SK-N-SH treated with all-trans-retinoic acid at 6 μM for 48 hours (cell line): ENCODE measurements around the gene VAV3.

Experiments
- ATAC-seq: fragments of 200-7000 bp; cut with Tn5 transposase; 3 replicates; pipeline ENCODE4 v1.9.1; 2020; ENCODE audit warnings: mild to moderate bottlenecking, moderate library complexity
- ARNTL ChIP-seq: fragments of 450-650 bp; formaldehyde crosslinking; IDR thresholded peaks from 2 replicates; pipeline ENCODE4 v1.5.0; 2020; ENCODE audit warnings: low read depth, mild to moderate bottlenecking, moderate library complexity, borderline replicate concordance
- BACH2 ChIP-seq: fragments of 250-450 bp; sonication (Bioruptor Pico); IDR thresholded peaks from 2 replicates; pipeline ENCODE4 v1.9.0; 2021; ENCODE audit warnings: mild to moderate bottlenecking, borderline replicate concordance
- CSDC2 ChIP-seq: fragments of 250-450 bp; sonication (Bioruptor Pico); IDR thresholded peaks from 2 replicates; pipeline ENCODE4 v1.5.0; 2020; ENCODE audit warnings: mild to moderate bottlenecking, moderate library complexity
- ESRRG ChIP-seq: fragments of 250-450 bp; sonication (Bioruptor Pico); IDR thresholded peaks from 2 replicates; pipeline ENCODE4 v1.6.1; 2021; ENCODE audit warnings: mild to moderate bottlenecking
- GLIS3 ChIP-seq: fragments of 250-450 bp; sonication (Bioruptor Pico); IDR thresholded peaks from 2 replicates; pipeline ENCODE4 v1.5.0; 2020; ENCODE audit warnings: mild to moderate bottlenecking, moderate library complexity
- OSR1 ChIP-seq: fragments of 250-450 bp; sonication (Bioruptor Pico); IDR thresholded peaks from 2 replicates; pipeline ENCODE4 v1.8.0; 2022; ENCODE audit warnings: moderate library complexity, mild to moderate bottlenecking, inconsistent platforms
- PPARA ChIP-seq: fragments of 250-450 bp; sonication (Bioruptor Pico); IDR thresholded peaks from 2 replicates; pipeline ENCODE4 v1.5.0; 2020; ENCODE audit warnings: mild to moderate bottlenecking, borderline replicate concordance
- RARB ChIP-seq: fragments of 250-450 bp; sonication (Bioruptor Pico); IDR thresholded peaks from 2 replicates; pipeline ENCODE4 v1.8.0; 2021; ENCODE audit warnings: mild to moderate bottlenecking, moderate library complexity
- SNAI2 ChIP-seq: fragments of 250-450 bp; sonication (Bioruptor Pico); IDR thresholded peaks from 2 replicates; pipeline ENCODE4 v1.5.0; 2020; ENCODE audit warnings: mild to moderate bottlenecking, moderate library complexity
- TCF4 ChIP-seq: fragments of 250-450 bp; sonication (Bioruptor Pico); IDR thresholded peaks from 2 replicates; pipeline ENCODE4 v1.8.0; 2021; ENCODE audit warnings: mild to moderate bottlenecking, moderate library complexity, borderline replicate concordance
- TOX ChIP-seq: fragments of 250-450 bp; sonication (Bioruptor Pico); IDR thresholded peaks from 2 replicates; pipeline ENCODE4 v1.8.0; 2021; ENCODE audit warnings: mild to moderate bottlenecking, moderate library complexity, borderline replicate concordance
- ZC3H10 ChIP-seq: fragments of 250-450 bp; sonication (Bioruptor Pico); IDR thresholded peaks from 2 replicates; pipeline ENCODE4 v1.5.1; 2021; ENCODE audit warnings: mild to moderate bottlenecking, moderate library complexity
- ZFP3 ChIP-seq: fragments of 250-450 bp; sonication (Bioruptor Pico); IDR thresholded peaks from 2 replicates; pipeline ENCODE4 v1.5.0; 2020; ENCODE audit warnings: mild to moderate bottlenecking, moderate library complexity
- ZFP30 ChIP-seq: fragments of 450-650 bp; formaldehyde crosslinking; IDR thresholded peaks from 2 replicates; pipeline ENCODE4 v1.5.0; 2022; ENCODE audit warnings: mild to moderate bottlenecking, moderate library complexity
- ZNF70 ChIP-seq: fragments of 450-650 bp; formaldehyde crosslinking; IDR thresholded peaks from 2 replicates; pipeline ENCODE4 v1.5.0; 2020; ENCODE audit warnings: mild to moderate bottlenecking, moderate library complexity
- ZNF8 ChIP-seq: fragments of 450-650 bp; formaldehyde crosslinking; IDR thresholded peaks from 2 replicates; pipeline ENCODE4 v1.5.0; 2020; ENCODE audit warnings: mild to moderate bottlenecking, moderate library complexity
- TF ChIP-seq, protein P1 (sequence below): fragments of 250-450 bp; sonication (Bioruptor Pico); IDR thresholded peaks from 2 replicates; pipeline ENCODE4 v1.5.1; 2020; ENCODE audit warnings: low read depth, mild to moderate bottlenecking, moderate library complexity
- TF ChIP-seq, protein P2 (sequence below): fragments of 250-450 bp; sonication (Bioruptor Pico); IDR thresholded peaks from 2 replicates; pipeline ENCODE4 v1.5.0; 2020; ENCODE audit warnings: mild to moderate bottlenecking, moderate library complexity
- TF ChIP-seq, protein P3 (sequence below): fragments of 250-450 bp; sonication (Bioruptor Pico); IDR thresholded peaks from 2 replicates; pipeline ENCODE4 v1.8.0; 2021; ENCODE audit warnings: low read depth, mild to moderate bottlenecking, moderate library complexity, borderline replicate concordance
- TF ChIP-seq, protein P4 (sequence below): fragments of 250-450 bp; sonication (Bioruptor Pico); IDR thresholded peaks from 2 replicates; pipeline ENCODE4 v1.5.1; 2021; ENCODE audit warnings: mild to moderate bottlenecking, moderate library complexity

Gene VAV3

DNA sequence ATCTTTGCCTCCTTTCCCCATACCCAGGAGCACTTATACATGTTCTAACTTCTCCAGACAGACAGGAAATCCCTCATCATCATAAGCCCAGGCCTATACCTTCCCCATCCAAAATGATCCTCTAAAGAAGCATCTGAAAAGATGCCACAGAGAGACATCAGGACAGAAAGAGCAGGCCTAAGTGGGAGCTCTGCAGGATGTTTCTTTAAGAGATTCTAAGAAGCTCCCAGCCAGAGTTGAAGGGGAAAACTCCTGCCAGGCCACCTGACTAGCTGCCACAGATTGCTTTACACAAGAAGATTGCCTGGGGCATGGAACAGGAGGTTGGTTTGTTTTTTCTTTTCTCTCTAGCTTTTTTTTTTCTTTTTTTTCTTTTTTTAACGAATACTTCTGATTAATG is 275.8 kb downstream of the VAV3 start:
- no peak for ATAC-seq
- TF ChIP-seq, protein P1, sequence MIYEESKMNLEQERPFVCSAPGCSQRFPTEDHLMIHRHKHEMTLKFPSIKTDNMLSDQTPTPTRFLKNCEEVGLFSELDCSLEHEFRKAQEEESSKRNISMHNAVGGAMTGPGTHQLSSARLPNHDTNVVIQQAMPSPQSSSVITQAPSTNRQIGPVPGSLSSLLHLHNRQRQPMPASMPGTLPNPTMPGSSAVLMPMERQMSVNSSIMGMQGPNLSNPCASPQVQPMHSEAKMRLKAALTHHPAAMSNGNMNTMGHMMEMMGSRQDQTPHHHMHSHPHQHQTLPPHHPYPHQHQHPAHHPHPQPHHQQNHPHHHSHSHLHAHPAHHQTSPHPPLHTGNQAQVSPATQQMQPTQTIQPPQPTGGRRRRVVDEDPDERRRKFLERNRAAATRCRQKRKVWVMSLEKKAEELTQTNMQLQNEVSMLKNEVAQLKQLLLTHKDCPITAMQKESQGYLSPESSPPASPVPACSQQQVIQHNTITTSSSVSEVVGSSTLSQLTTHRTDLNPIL (CRISPR knock-in tag): no peak
- TF ChIP-seq TOX (no peak), CSDC2 (CRISPR knock-in tag) (no peak), OSR1 (CRISPR knock-in tag) (no peak), ARNTL (no peak), ZNF8 (CRISPR knock-in tag) (no peak), RARB (CRISPR knock-in tag) (no peak), ZC3H10 (no peak), ESRRG (CRISPR knock-in tag) (no peak), BACH2 (CRISPR knock-in tag) (no peak)
- TF ChIP-seq, protein P2, sequence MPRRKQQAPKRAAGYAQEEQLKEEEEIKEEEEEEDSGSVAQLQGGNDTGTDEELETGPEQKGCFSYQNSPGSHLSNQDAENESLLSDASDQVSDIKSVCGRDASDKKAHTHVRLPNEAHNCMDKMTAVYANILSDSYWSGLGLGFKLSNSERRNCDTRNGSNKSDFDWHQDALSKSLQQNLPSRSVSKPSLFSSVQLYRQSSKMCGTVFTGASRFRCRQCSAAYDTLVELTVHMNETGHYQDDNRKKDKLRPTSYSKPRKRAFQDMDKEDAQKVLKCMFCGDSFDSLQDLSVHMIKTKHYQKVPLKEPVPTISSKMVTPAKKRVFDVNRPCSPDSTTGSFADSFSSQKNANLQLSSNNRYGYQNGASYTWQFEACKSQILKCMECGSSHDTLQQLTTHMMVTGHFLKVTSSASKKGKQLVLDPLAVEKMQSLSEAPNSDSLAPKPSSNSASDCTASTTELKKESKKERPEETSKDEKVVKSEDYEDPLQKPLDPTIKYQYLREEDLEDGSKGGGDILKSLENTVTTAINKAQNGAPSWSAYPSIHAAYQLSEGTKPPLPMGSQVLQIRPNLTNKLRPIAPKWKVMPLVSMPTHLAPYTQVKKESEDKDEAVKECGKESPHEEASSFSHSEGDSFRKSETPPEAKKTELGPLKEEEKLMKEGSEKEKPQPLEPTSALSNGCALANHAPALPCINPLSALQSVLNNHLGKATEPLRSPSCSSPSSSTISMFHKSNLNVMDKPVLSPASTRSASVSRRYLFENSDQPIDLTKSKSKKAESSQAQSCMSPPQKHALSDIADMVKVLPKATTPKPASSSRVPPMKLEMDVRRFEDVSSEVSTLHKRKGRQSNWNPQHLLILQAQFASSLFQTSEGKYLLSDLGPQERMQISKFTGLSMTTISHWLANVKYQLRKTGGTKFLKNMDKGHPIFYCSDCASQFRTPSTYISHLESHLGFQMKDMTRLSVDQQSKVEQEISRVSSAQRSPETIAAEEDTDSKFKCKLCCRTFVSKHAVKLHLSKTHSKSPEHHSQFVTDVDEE (CRISPR knock-in tag): no peak
- TF ChIP-seq, protein P3, sequence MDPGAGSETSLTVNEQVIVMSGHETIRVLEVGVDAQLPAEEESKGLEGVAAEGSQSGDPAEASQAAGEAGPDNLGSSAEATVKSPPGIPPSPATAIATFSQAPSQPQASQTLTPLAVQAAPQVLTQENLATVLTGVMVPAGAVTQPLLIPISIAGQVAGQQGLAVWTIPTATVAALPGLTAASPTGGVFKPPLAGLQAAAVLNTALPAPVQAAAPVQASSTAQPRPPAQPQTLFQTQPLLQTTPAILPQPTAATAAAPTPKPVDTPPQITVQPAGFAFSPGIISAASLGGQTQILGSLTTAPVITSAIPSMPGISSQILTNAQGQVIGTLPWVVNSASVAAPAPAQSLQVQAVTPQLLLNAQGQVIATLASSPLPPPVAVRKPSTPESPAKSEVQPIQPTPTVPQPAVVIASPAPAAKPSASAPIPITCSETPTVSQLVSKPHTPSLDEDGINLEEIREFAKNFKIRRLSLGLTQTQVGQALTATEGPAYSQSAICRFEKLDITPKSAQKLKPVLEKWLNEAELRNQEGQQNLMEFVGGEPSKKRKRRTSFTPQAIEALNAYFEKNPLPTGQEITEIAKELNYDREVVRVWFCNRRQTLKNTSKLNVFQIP (CRISPR knock-in tag): no peak

DNA sequence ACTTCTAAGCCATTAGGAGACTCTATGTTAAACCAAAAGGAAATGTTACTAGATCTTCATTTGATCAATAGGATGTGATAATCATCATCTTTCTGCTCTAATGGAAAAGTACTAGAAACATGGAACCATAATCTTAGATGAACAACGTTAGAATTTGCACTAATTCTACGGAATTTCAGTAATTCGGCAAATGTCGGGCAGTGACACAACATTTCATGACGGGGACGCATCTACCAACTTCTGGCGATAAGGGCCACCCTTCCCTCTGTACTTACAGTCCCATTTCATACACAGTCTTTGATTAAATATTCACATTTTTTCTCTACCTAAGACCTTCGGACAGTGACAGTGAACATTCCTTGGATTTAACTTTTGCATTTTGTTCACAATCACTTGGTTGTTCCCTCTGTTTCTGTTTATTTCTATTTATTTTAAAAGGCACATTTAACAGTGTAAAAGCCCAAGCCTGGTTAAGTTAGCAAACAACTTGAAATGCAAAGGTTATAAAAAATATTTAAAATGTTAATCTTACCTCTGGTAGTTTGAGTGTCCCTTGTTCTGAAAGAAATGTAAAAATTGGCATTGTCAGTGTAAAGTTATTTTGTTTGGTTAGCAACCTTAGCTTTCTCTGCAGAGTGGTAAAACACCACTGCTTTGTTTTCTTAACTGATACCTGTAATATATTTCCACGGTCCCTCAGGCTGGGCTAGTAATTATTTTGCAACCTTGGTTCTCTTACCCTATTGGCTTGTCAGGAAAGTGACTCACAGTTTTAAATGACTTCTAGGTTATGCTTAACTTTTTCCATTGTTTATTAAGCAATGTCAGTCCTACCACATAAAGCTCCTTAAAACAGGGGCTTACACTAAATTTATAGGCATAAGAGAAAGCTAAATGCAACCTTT is 276.9 kb downstream of the VAV3 start:
- ATAC-seq: no peak
- TF ChIP-seq RARB (CRISPR knock-in tag) (no peak), ZNF70 (CRISPR knock-in tag) (no peak), TCF4 (CRISPR knock-in tag) (no peak)
- TF ChIP-seq, protein P2 (CRISPR knock-in tag): no peak
- TF ChIP-seq, all 23 proteins: peak for 0

DNA sequence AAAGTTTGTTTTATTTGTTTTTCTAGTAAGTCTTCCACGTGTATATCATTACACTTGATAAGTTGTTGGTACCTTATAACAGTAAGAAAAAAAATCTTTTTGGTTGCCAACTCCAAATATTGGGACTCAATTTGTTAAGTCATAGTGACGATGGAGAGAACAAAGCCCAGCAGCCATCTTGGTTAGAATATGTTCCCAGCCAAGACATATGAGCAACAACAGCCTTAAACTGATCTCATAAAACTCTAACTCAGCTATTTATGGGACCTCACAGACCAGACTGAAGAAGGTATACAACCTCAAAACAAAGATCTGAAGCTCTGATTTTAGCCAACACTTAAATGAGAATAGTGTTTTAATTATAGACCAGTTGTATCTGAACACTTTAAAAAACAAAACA is 281.3 kb downstream of the VAV3 start:
- TF ChIP-seq, protein P4, sequence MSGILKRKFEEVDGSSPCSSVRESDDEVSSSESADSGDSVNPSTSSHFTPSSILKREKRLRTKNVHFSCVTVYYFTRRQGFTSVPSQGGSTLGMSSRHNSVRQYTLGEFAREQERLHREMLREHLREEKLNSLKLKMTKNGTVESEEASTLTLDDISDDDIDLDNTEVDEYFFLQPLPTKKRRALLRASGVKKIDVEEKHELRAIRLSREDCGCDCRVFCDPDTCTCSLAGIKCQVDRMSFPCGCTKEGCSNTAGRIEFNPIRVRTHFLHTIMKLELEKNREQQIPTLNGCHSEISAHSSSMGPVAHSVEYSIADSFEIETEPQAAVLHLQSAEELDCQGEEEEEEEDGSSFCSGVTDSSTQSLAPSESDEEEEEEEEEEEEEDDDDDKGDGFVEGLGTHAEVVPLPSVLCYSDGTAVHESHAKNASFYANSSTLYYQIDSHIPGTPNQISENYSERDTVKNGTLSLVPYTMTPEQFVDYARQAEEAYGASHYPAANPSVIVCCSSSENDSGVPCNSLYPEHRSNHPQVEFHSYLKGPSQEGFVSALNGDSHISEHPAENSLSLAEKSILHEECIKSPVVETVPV (CRISPR knock-in tag): no peak
- TF ChIP-seq RARB (CRISPR knock-in tag) (no peak), OSR1 (CRISPR knock-in tag) (no peak), ZFP3 (no peak), TOX (no peak), ZFP30 (CRISPR knock-in tag) (no peak), CSDC2 (CRISPR knock-in tag) (no peak), ARNTL (no peak), PPARA (CRISPR knock-in tag) (no peak), GLIS3 (CRISPR knock-in tag) (no peak), TCF4 (CRISPR knock-in tag) (no peak), SNAI2 (CRISPR knock-in tag) (no peak), ZNF70 (CRISPR knock-in tag) (no peak), BACH2 (CRISPR knock-in tag) (no peak)
- TF ChIP-seq, protein P2 (CRISPR knock-in tag): no peak
- TF ChIP-seq, protein P3 (CRISPR knock-in tag): no peak
- TF ChIP-seq, all 23 proteins: peak for 0
- ATAC-seq: no peak
